Bronchial epithelial cell (primary cell): ENCODE data around the gene CIB1. TPM values are rescaled to one million over a fixed set of nuclear protein-coding genes. Genes with fewer than 3 reads are reported as not detected.

Experiments
- DNase-seq: peaks from one replicate; pipeline ENCODE4 v3.0.0-alpha.2; 2010; ENCODE audit warnings: low read depth
- FAIRE-seq: peaks from 2 replicates; lab custom pipeline; 2011; peaks lifted over from hg19 to GRCh38; lab: Jason Lieb, UNC
- H3K27me3 ChIP-seq: 2 replicates; pipeline ENCODE4 v1.5.1; 2011; ENCODE audit warnings: low read length; ENCODE audit not compliant: control insufficient read depth, insufficient read depth
- H3K36me3 ChIP-seq: 2 replicates; pipeline ENCODE4 v1.5.1; 2011; ENCODE audit warnings: low read length; ENCODE audit not compliant: control insufficient read depth, insufficient read depth
- H3K4me3 ChIP-seq: 2 replicates; pipeline ENCODE4 v1.5.1; 2011; ENCODE audit warnings: mild to moderate bottlenecking, low read depth, low read length, control low read depth
- CTCF ChIP-seq: IDR thresholded peaks from 2 replicates; pipeline ENCODE4 v1.5.1; 2011; ENCODE audit warnings: mild to moderate bottlenecking, moderate library complexity, low read length, control low read depth, inconsistent platforms; ENCODE audit not compliant: insufficient read depth, severe bottlenecking
- total RNA-seq: library from RNA; depleted of rRNA; stranded (reverse); fragments of >200 nt; gene quantifications from 2 replicates; pipeline ENCODE4 v1.2.1, GENCODE V29; 2014

CIB1 gene
- total RNA-seq, 1 donor from 2014 or later = 41.1 TPM

DNA sequence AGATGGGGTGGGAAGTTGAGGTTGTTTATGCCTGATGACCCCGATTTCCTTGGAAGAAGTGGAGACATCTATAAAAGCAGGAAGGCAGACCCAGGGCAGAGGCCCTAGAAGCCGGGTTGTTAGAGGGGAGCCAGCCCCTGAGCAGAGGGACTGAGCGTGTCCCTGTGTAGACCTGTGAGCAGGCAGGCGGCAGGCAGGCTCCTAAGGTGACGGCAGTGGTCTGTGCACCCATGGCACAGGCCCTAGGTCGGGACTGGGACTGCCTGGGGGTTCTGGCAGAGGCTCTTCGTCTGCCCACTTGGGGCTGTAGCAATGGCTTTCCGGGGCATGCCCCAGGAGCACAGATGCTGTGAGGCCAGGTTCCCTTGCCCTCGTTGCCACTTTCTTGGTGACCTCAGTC lies 22.7 kb downstream of the CIB1 start:
- Histone ChIP-seq H3K4me3 (no peak overlapping the region), H3K27me3 (no peaks in the 10 kb centered on the region), H3K36me3 (peaks cover 15% of the 10 kb centered on the region)
- no peak for DNase-seq
- TF ChIP-seq CTCF = no peak
- no peak for FAIRE-seq

DNA sequence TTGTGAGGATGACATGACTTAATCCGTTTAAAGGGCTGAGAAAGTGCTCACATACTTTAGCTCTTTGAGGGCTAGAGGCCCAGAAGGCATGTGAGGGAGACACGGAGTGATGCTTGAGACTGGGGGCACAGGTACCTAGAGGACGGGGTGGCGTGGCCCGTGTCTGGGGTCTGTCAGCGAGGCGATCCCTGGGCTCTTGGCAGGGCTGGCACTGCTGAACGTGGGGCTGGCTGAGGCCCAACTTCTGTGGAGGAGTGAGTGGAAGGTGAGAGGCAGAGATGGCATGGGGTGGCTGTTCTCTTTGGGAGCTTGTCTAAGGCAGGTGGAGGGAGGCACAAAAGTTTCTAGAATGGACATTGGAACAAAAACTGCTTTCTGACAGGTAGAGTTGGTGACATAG lies 23.1 kb downstream of the CIB1 start:
- no peaks in the 10 kb centered on the region for H3K27me3 ChIP-seq
- no peak for TF ChIP-seq CTCF
- peaks cover 17% of the 10 kb centered on the region for H3K36me3 ChIP-seq
- H3K4me3 ChIP-seq = no peak overlapping the region
- DNase-seq = peak; percentile 23
- no peak for FAIRE-seq

GRCh38 chr15:90209591-90209990 lies 24.1 kb downstream of the CIB1 start:
- H3K27me3 ChIP-seq = no peaks in the 10 kb centered on the region
- TF ChIP-seq CTCF = no peak
- DNase-seq = peak; percentile 62
- no peak overlapping the region for H3K4me3 ChIP-seq
- peak; percentile 66 for FAIRE-seq
- peaks cover 17% of the 10 kb centered on the region for H3K36me3 ChIP-seq

- H3K27me3 ChIP-seq = no peaks in the 10 kb centered on the region
- DNase-seq = no peak
- H3K36me3 ChIP-seq = peaks cover 26% of the 10 kb centered on the region
- no peak for FAIRE-seq
- TF ChIP-seq CTCF = no peak
- no peak overlapping the region for H3K4me3 ChIP-seq
Observed at GRCh38 chr15:90208356-90208755, 25.4 kb downstream of the CIB1 start.

DNA sequence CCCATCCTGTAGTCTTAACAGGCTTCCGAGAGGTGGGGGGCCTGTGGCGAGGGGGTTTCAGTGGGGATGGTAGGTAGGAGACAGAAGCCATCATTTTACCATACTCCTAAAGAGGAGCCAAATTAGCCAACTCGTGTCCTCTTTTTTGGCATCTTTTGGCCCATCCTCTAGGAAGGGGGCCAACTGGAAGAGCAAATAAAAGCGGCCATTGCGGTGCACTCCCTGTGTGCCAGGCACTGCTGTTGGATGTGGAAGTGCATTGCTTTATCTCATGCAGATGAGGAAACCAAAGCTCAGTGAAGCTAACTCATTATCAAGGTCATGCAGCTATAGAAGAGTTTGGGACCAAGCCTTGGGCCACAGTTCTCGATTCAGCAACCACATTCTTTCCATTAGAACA lies 26.5 kb downstream of the CIB1 start:
- no peak for TF ChIP-seq CTCF
- Histone ChIP-seq H3K4me3 (no peak overlapping the region), H3K36me3 (peaks cover 29% of the 10 kb centered on the region), H3K27me3 (no peaks in the 10 kb centered on the region)
- FAIRE-seq (no peak), DNase-seq (no peak)

DNA sequence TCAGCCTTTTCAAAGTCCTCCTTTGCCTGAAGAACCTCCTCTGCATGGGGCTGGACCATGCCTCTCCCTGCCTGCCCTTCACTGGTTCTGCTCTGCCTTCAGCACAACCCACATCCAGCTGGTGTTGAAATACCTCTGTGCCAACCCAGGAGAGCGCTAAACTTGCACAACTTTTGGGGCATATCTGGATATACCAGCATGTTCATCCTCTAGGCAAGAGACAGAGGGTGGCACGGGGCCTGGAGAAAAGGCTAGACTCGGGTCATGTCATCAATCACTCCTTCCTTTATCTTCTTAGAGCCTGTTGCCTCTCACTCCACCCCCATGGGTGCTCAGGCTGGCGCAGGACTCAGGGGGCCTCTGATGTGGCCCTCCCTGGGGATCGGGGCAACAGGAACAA lies 27.9 kb downstream of the CIB1 start:
- DNase-seq (peak; percentile 23), FAIRE-seq (no peak)
- Histone ChIP-seq H3K27me3 (no peaks in the 10 kb centered on the region), H3K4me3 (no peak overlapping the region), H3K36me3 (peaks cover 29% of the 10 kb centered on the region)
- TF ChIP-seq CTCF = no peak
